Endothelial cell of umbilical vein (primary cell): ENCODE results near the gene LGALS12. TPM values are rescaled to one million over a fixed set of nuclear protein-coding genes. Genes with fewer than 3 reads are reported as not detected.
"Not testable (repeated sequence)": the region's sequence is repeated elsewhere in the genome, so short reads cannot be mapped to it uniquely, and the experiment has no call there.

Source experiments
- BruUV-seq: library from RNA; stranded (reverse); fragments of 400-500 nt; replicated peaks from 2 replicates; lab custom pipeline; 2021; lab: Mats Ljungman, UMichigan
- CTCF ChIA-PET: fragments of 300-600, 350-600 bp; sonication (Branson Sonifier 250); formaldehyde crosslinking; loops from one replicate; lab custom pipeline; 2021; ENCODE audit warnings: antibody characterized with exemption, inconsistent platforms; lab: Charles Lee
- POLR2A ChIA-PET: fragments of 300-600, 350-600 bp; sonication (Branson Sonifier 250); formaldehyde crosslinking; loops from one replicate; lab custom pipeline; 2021; ENCODE audit warnings: antibody characterized with exemption, inconsistent platforms; lab: Charles Lee
- DNase-seq: peaks from one replicate; pipeline ENCODE4 v3.0.0-alpha.2; 2011; ENCODE audit warnings: low read depth, low spot score
- FAIRE-seq: peaks from 2 replicates; lab custom pipeline; 2011; peaks lifted over from hg19 to GRCh38; lab: Jason Lieb, UNC
- H2AFZ ChIP-seq: 2 replicates; pipeline ENCODE4 v1.6.0; 2012; ENCODE audit warnings: low read depth, low read length, control low read depth, inconsistent platforms
- H3K27ac ChIP-seq: 2 replicates; pipeline ENCODE4 v1.5.1; 2011; ENCODE audit warnings: low read depth, mild to moderate bottlenecking, control low read depth, low read length, moderate library complexity; ENCODE audit not compliant: insufficient read depth
- H3K27me3 ChIP-seq, 2 experiments: 2 replicates each; pipeline versions ENCODE4 v1.6.0 to v1.6.1; 2011; ENCODE audit warnings: low read length in 2 of 2, mixed read lengths in 1 of 2; ENCODE audit not compliant: control insufficient read depth in 2 of 2, insufficient read depth in 2 of 2
- H3K36me3 ChIP-seq, 2 experiments: 2 replicates in 1 of 2; 3 replicates in 1 of 2; pipeline ENCODE4 v1.5.1; 2011; ENCODE audit warnings: low read length in 2 of 2, mild to moderate bottlenecking in 1 of 2, moderate library complexity in 1 of 2; ENCODE audit not compliant: control insufficient read depth in 2 of 2, insufficient read depth in 2 of 2; ENCODE audit errors: extremely low read depth in 1 of 2
- H3K4me1 ChIP-seq: 3 replicates; pipeline ENCODE4 v1.5.1; 2011; ENCODE audit warnings: mild to moderate bottlenecking, low read length; ENCODE audit not compliant: control insufficient read depth, insufficient read depth; ENCODE audit errors: extremely low read depth
- H3K4me2 ChIP-seq: 2 replicates; pipeline ENCODE4 v1.6.1; 2011; ENCODE audit warnings: low read length, control low read depth, mixed read lengths; ENCODE audit not compliant: insufficient read depth
- H3K4me3 ChIP-seq, 3 experiments: fragments of 200-600 bp in 1 of 3; sonication (generic), shearing (Covaris generic) in 1 of 3; replicated peaks in 1 of 3; 2 replicates each; pipeline ENCODE4 v1.5.1; 2011 to 2016; ENCODE audit warnings: control low read depth in 3 of 3, low read length in 3 of 3, mild to moderate bottlenecking in 2 of 3, inconsistent platforms in 1 of 3, low read depth in 1 of 3, moderate library complexity in 1 of 3; ENCODE audit not compliant: insufficient read depth in 1 of 3
- H3K79me2 ChIP-seq: 2 replicates; pipeline ENCODE4 v1.6.0; 2012; ENCODE audit warnings: low read length, inconsistent platforms; ENCODE audit not compliant: control insufficient read depth, insufficient read depth
- H3K9ac ChIP-seq: replicated peaks from 2 replicates; pipeline ENCODE3; 2011; ENCODE audit warnings: low read length, control low read depth; ENCODE audit not compliant: insufficient read depth; ENCODE audit errors: extremely low read depth
- H3K9me1 ChIP-seq: replicated peaks from 3 replicates; pipeline ENCODE4 v1.6.0; 2011; ENCODE audit warnings: mild to moderate bottlenecking, low read length; ENCODE audit not compliant: control insufficient read depth, insufficient read depth; ENCODE audit errors: extremely low read depth
- H3K9me3 ChIP-seq: replicated peaks from 2 replicates; pipeline ENCODE4 v1.5.1; 2012; ENCODE audit warnings: low read length, inconsistent platforms; ENCODE audit not compliant: control insufficient read depth, insufficient read depth
- H4K20me1 ChIP-seq: replicated peaks from 2 replicates; pipeline ENCODE3; 2011; ENCODE audit warnings: mild to moderate bottlenecking, low read length; ENCODE audit not compliant: control insufficient read depth, insufficient read depth; ENCODE audit errors: extremely low read depth
- EZH2 ChIP-seq: IDR thresholded peaks from 2 replicates; pipeline ENCODE4 v1.6.1; 2012; ENCODE audit warnings: borderline replicate concordance, low read depth, mild to moderate bottlenecking, moderate library complexity, low read length, inconsistent platforms; ENCODE audit not compliant: severe bottlenecking
- GATA2 ChIP-seq: IDR thresholded peaks from 2 replicates; pipeline ENCODE4 v1.7.0; 2011; ENCODE audit warnings: low read depth, mild to moderate bottlenecking, moderate library complexity, mixed read lengths, low read length; ENCODE audit not compliant: insufficient read length, insufficient read depth
- MYC ChIP-seq: IDR thresholded peaks from one replicate; pipeline ENCODE4 v1.6.1; 2011; ENCODE audit warnings: mild to moderate bottlenecking, low read depth, low read length
- POLR2A ChIP-seq: IDR thresholded peaks from 2 replicates; pipeline ENCODE4 v1.6.1; 2012; ENCODE audit warnings: low read depth, mild to moderate bottlenecking, control low read depth, low read length
- POLR2AphosphoS5 ChIP-seq: IDR thresholded peaks from 2 replicates; pipeline ENCODE4 v1.6.1; 2012; ENCODE audit warnings: low read depth, mild to moderate bottlenecking, control low read depth, low read length, moderate library complexity; ENCODE audit not compliant: insufficient read depth
- dilution Hi-C: fragments of 300-500 bp; cut with MboI; formaldehyde crosslinking; loops from one replicate; pipeline ENCODE4 v1.15.0; 2019; ENCODE audit warnings: low sequenced_read_pairs; ENCODE audit not compliant: extremely low pct_ligation_motif_present
- intact Hi-C: fragments of 100-400 bp; cut with micrococcal nuclease; formaldehyde crosslinking; loops from one replicate; pipeline ENCODE4 v1.10.0; 2022
- polyA plus RNA-seq, 4 experiments: library from polyadenylated mRNA; depleted of rRNA in 3 of 4; stranded (reverse) in 3 of 4; unstranded in 1 of 4; fragments of >200 nt; gene quantifications; 2 replicates each; pipeline versions ENCODE4 v1.2.1 to v1.2.3, GENCODE V29; 2011 to 2012; ENCODE audit warnings: missing spikeins in 1 of 4
- total RNA-seq: library from RNA; stranded (reverse); gene quantifications from 2 replicates; pipeline ENCODE4 v1.2.3, GENCODE V29; 2021
- TF ChIP-seq, protein P1 (sequence below): IDR thresholded peaks from 2 replicates; pipeline ENCODE4 v1.6.1; 2011; ENCODE audit not compliant: insufficient read depth, insufficient read length

LGALS12 gene
- total and polyA plus RNA-seq, 2 donors (not counting 3 experiments of a cell fraction or from before 2014, with no cell fraction given) = not detected

GRCh38 chr11:63550156-63550700, 44.3 kb downstream of the LGALS12 start:
- H3K9me1 ChIP-seq, intact Hi-C loops, H3K79me2 ChIP-seq, H3K4me3 ChIP-seq, H3K9me3 ChIP-seq, H3K36me3 ChIP-seq, DNase-seq, H3K4me1 ChIP-seq, H2AFZ ChIP-seq, H3K4me2 ChIP-seq, H3K27me3 ChIP-seq, H3K9ac ChIP-seq, H4K20me1 ChIP-seq, BruUV-seq, FAIRE-seq, POLR2A ChIA-PET, H3K27ac ChIP-seq, dilution Hi-C loops: not testable (repeated sequence)
- CTCF ChIA-PET = interaction anchor here (1.6 kb wide), 1 partner anchor 26 kb away, joined by 3 read pairs; no protein-coding TSS in a partner anchor

DNA sequence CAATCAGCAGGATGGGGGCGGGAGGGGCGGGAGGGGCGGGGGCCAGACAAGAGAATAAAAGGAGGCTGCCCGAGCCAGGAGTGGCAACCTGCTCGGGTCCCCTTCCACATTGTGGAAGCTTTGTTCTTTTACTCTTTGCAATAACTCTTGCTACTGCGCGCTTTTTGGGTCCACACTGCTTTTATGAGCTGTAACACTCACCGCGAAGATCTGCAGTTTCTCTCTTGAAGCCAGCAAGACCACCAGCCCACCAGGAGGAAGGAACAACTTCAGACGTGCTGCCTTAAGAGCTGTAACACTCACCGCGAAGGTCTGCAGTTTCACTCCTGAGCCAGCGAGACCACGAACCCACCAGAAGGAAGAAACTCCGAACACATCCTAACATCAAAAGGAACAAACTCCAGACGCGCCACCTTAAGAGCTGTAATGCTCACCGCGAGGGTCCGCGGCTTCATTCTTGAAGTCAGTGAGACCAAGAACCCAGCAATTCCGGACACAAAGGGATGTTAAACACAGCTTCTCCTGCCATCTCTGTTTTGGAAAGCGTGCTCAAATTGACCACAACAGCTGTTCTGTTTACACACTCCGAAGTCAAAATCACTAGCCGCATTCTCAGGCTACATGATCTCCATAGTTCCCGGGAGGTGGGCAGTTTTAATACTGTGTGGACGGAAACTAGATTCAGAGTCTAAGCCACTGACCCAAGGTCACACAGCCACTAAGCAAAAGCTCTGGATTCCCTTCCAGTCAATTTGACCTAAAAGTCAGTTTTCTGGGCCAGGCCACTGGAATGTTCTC, 45.4 kb downstream of the LGALS12 start:
- TF ChIP-seq POLR2A (no peak), POLR2AphosphoS5 (no peak), GATA2 (no peak), MYC (no peak), EZH2 (no peak)
- TF ChIP-seq, protein P1, sequence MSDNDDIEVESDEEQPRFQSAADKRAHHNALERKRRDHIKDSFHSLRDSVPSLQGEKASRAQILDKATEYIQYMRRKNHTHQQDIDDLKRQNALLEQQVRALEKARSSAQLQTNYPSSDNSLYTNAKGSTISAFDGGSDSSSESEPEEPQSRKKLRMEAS = no peak
- no TSS peak for BruUV-seq
- no peak overlapping the region for H3K4me2 ChIP-seq

More for the DNA sequence above, 45.4 kb downstream of the LGALS12 start:
- no peaks in the 10 kb centered on the region for H3K9me1 ChIP-seq
- H3K27me3 ChIP-seq = peaks cover 0 to 3% of the 10 kb centered on the region in 2 experiments
- DNase-seq = no peak
- H4K20me1 ChIP-seq = no peaks in the 10 kb centered on the region
- H3K9ac ChIP-seq = no peak overlapping the region
- no peak for FAIRE-seq
- intact Hi-C loops (no loop called here), dilution Hi-C loops (no loop called here)
- no peak overlapping the region for H2AFZ ChIP-seq
- H3K4me1 ChIP-seq = no peaks in the 10 kb centered on the region
- no peak overlapping the region for H3K4me3 ChIP-seq
- no peak overlapping the region for H3K27ac ChIP-seq
- ChIA-PET CTCF (interaction anchor here (1.0 to 1.6 kb wide), 2 partner anchors 8 to 14 kb away, joined by 4 to 8 read pairs; partner anchors contain the start of gene PLAAT4), POLR2A (no interaction called here)
- no peaks in the 10 kb centered on the region for H3K9me3 ChIP-seq
- H3K79me2 ChIP-seq = no peaks in the 10 kb centered on the region
- H3K36me3 ChIP-seq = no peaks in the 10 kb centered on the region
